NCI-H774 (cell line): ENCODE results near the gene DLST.

Source experiments
- DNase-seq: peaks from one replicate; lab custom pipeline; 2025; lab: John Stamatoyannopoulos, UW

Gene DLST

GRCh38 chr14:74860899-74861733 is 20.6 kb upstream of the DLST start:
- DNase-seq: peak; percentile 39

DNA sequence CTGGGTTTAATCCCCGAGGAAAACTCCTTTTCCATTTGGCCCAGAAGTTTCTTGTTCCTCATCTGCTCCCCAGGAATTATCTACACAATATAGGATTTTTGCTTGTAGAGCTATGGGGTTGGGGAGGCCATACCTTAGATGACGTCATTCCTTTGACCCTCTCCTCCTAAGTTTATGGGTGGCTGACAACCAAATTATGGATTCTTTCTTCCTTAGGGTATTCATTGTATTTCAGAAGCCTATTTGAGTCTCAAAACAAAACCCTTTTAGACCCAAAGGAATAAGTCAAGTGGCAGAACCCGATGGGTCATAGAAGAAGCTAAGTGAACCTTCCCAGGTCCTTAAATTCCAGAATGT is 20.0 kb upstream of the DLST start:
- DNase-seq: no peak

- no peak for DNase-seq
Measured at GRCh38 chr14:74863274-74863673, 18.4 kb upstream of the DLST start.

DNA sequence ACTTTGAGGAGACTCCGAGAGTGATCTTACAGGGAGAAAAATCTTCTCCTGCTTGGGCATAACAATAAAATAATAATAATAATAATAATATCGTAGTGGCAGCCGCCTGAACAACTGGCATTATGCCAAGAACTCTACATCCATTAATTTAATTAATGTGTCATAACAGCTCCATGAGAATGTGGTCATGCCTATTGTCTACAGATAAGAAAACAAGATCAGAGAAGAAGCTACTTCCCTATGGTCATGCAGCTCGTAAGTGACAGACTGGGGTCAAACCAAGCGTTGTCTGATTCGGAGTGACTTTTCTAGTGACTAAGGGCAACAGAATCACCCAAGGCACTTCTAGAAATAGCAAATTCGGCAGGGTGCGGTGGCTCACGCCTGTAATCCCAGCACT is 17.5 kb upstream of the DLST start:
- DNase-seq: no peak

DNA sequence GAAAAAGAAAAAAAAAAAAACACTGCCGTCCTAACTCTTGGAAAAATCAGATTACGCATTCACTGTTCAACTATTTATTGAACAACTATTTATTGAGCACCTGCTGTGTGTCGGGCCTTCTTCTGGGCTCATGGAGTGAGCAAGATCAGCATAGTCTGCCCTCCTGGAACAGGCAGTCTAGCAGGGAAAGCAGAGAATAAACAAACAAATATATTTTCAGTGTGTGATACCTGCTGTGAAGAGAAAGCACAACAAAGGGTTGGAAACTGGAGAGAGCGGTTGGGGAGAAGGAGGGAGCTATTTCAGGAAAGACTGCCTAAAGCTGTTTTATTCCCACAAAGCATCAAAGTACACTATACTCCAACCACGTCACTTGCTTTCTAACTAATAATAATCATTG is 16.6 kb upstream of the DLST start:
- no peak for DNase-seq

DNA sequence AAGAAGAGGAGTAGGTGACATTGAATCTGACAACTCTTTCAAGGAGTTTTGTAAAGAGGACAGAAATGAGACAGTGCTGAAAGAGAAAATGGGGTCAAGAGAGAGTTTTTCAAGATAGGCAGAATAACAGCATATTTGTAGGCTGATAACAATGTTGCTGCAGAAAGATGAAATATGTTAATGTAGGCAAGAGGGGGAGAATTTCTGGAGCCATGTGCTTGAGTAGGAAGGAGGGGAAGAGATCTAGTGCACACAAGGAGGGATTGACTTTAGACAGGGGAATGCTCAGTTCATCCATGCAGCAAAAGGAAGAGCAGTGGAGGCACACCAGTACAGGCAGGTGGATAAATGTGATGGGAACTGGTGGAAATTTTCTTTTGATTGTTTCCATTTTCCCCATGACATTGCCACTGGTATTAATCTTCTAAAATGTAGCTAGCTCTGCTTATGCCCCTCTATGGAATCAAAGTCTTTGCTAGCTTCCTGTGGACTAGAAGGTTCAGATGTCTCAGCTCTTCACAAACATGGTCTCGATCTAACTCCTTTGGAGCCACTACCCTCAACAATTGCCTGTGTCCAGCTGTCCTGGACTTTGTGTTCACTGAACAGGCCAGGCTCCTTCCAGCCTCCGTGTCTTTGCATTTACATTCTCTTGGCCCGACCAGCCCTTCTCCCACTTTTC is 14.9 kb upstream of the DLST start:
- DNase-seq: no peak

DNA sequence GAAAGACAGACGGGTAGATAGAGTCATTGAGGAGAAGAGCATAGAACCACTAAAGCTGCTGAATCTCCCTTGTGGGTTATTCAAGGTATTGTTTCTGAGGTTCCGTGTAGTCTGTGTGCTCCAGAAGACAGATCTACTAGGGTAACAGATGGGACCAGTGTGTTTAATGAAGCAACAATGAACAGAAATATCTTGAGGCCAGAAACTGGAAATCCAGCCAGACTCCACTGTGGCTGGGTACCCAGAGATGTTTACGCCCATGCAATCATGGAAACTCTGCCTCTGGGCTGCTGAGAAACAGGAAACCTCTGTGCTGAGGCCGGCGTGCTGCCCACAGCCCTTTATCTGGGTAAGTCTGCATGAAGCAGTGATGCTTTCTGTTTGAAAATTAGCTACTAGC is 14.0 kb upstream of the DLST start:
- no peak for DNase-seq

GRCh38 chr14:74868739-74869138 is 13.0 kb upstream of the DLST start:
- DNase-seq: no peak

DNA sequence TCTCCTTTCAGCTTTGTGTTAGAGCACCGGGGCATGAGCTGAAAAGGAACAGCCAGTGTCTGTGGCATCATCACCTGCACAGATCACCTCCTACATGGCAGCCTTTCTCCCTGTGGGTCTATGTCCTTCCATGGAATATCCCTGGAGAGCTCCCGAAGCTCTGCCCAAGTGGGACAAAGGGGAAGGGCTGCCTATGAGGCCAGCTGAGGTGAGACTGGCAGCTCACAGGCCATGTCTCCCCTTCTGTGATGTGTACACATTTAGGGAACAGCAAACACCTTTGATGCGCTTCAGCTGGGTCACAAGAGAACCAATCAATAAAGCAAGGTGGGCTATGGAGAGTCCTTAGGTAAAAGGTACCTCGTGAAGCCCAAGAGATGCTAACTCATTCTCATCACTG is 9.9 kb upstream of the DLST start:
- no peak for DNase-seq

- DNase-seq: no peak
Measured at GRCh38 chr14:74875204-74875603, 6.5 kb upstream of the DLST start.

- no peak for DNase-seq
Measured at GRCh38 chr14:74875941-74876913, 5.5 kb upstream of the DLST start, which contains the start of gene PROX2. Gene PROX2 (minus strand): TSS chr14:74876145. CDS start chr14:74863834, 12,311 bp downstream.

- DNase-seq: no peak
Measured at GRCh38 chr14:74879427-74880182, 2.1 kb upstream of the DLST start.

DNA sequence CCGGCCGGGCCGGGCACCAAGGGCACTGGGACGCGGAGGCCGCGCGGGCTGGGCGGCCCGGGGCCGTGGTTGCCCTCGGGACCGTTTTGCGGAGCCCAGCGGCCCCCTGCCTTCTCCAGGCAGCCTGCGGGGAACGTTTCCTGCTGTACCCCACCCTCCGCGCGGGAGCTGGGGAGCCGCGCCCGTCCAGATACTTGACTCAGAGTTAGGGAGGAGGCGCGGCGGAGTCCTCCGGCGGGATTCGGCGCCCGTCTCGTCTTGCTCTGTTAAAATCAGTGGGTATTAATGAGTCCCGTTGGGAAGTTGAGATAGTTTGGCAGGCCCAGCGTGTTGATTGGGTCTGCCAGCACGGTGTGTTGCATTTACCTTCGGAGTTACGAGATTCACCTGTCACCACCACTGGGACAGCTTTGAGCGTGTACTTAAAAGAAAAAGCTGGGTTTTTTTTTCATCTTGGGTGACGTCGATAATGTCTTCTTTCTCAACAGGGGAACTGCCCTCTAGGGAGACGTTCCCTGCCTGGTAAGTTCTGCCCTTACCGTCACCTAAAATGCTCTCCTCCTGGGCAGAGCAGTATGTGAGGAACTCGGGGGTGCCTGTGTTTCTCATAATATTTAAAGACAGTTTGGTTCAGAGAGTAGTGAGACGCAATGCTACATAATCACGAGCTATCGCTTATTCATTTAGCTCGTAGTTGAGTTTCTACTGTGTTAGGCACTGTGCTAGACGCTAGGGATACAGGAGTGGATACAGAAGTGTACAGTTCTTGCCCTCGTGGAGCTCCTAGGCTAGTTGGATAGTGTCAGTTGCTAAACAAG is 596 bp downstream of the DLST start:
- DNase-seq: no peak

- DNase-seq: no peak
Measured at GRCh38 chr14:74886001-74886400, 4.3 kb downstream of the DLST start.

- no peak for DNase-seq
Measured at GRCh38 chr14:74888164-74889158, 6.7 kb downstream of the DLST start.

- no peak for DNase-seq
Measured at GRCh38 chr14:74890262-74890661, 8.5 kb downstream of the DLST start.

GRCh38 chr14:74891870-74892269 is 10.2 kb downstream of the DLST start:
- DNase-seq: no peak

DNA sequence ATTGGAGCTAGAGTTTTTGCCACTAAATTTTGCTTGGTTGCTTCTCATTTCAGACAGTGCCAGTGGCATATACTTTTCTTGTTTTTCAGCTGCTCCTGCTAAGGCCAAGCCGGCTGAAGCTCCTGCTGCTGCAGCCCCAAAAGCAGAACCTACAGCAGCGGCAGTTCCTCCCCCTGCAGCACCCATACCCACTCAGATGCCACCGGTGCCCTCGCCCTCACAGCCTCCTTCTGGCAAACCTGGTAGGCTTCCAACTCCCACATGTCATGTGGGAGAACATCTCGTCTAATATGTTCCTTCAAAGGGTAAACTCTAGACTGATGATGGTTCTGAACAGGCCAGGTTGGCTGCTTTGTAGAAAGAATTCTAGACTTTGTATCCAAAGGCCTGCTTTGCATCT is 11.0 kb downstream of the DLST start:
- DNase-seq: no peak

- DNase-seq: no peak
Measured at GRCh38 chr14:74893614-74894091, 11.9 kb downstream of the DLST start.
